ENCODE results near the gene STK17B. TPM values are rescaled to one million over a fixed set of nuclear protein-coding genes. Genes with fewer than 3 reads are reported as not detected.

Gene STK17B
- total RNA-seq, 2 experiments from 2014 or later = 645 to 648 TPM

DNA sequence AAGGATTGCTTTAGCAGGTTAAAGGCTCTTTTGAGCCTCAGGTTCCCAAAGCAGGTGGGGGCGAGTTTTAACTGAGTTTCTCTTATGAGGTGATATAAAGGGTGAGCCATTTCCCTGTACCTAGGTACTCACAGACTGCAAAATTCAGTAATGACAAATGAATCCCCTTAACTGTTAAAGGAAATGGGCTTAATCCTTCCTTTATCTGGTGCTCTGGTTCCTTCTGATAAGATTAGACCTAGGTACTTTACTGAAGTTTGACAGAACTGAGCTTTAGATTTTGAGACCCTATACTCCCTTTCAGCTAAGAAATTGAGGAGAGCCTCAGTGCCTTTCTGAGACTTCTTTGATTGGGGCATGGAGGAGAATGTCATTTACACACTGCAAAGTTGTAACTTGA lies 42.6 kb downstream of the STK17B start:
- H3K4me3 ChIP-seq (ENCODE audit: low read length) = no peak overlapping the region
- Mint-ChIP-seq H3K4me1 (ENCODE audit: low read depth) (peaks cover 6% of the 10 kb centered on the region), H3K9me3 (peaks cover 16% of the 10 kb centered on the region), H3K27ac (no peak overlapping the region), H3K4me3 (no peak overlapping the region), H3K36me3 (ENCODE audit: low read depth) (peaks cover 53% of the 10 kb centered on the region), H3K27me3 (no peaks in the 10 kb centered on the region)
- no peak for TF ChIP-seq CTCF (IDR thresholded peaks at IDR 0.05)
- no peak for ATAC-seq (ENCODE audit: poor library complexity)
- H3K4me1 ChIP-seq (ENCODE audit: insufficient read depth, low read length) = peaks cover 8% of the 10 kb centered on the region
- no peak for DNase-seq
- H3K27ac ChIP-seq (ENCODE audit: low read depth in 1 of 2, low read length in 2 of 2) = no peak overlapping the region
- ChIA-PET POLR2A (no interaction called here), CTCF (no interaction called here)
- peaks cover 15 to 55% of the 10 kb centered on the region in 2 experiments for H3K9me3 ChIP-seq (ENCODE audit: control insufficient read depth in 1 of 2, insufficient read depth in 1 of 2, low read length in 2 of 2)
- peaks cover 3% of the 10 kb centered on the region for H3K36me3 ChIP-seq (ENCODE audit: insufficient read depth, low read length)
- no peaks in the 10 kb centered on the region for H3K27me3 ChIP-seq (ENCODE audit: control insufficient read depth in 1 of 2, insufficient read depth in 2 of 2, low read length in 2 of 2)
- intact Hi-C loops (cut with DNase I, micrococcal nuclease) = loop anchor here in 1 of 2 experiments (5.0 kb wide), 1 partner anchor 46 kb away; no protein-coding TSS in a partner anchor

DNA sequence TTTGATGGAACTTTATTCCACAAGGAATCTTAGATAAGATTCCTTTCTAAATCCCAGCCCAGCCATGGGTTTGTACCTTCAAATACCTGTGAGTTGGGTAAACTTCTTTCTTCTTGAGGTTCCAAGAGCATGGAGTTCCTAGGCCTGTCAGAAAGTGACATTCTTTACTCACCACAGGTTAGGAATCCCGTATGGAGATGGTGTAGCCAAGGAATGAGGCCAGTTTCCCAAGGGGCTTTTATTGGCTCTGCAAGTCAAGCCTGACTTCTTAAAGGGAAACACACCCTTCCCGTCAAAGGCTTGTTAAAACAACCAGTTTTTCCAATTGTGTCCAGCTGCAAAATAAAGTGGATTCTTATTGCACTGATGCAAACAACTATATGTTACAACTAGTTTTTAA lies 45.8 kb downstream of the STK17B start:
- no peak overlapping the region for H3K4me3 Mint-ChIP-seq
- ATAC-seq (ENCODE audit: poor library complexity) = no peak
- peaks cover 21% of the 10 kb centered on the region for H3K36me3 Mint-ChIP-seq (ENCODE audit: low read depth)
- intact Hi-C loops (cut with DNase I, micrococcal nuclease) = loop anchor here in 1 of 2 experiments (5.0 kb wide), 1 partner anchor 43 kb away; no protein-coding TSS in a partner anchor
- ChIA-PET POLR2A (no interaction called here), CTCF (no interaction called here)
- H3K36me3 ChIP-seq (ENCODE audit: insufficient read depth, low read length) = no peaks in the 10 kb centered on the region
- no peaks in the 10 kb centered on the region for H3K4me1 Mint-ChIP-seq (ENCODE audit: low read depth)
- no peak for TF ChIP-seq CTCF (IDR thresholded peaks at IDR 0.05)
- no peaks in the 10 kb centered on the region for H3K27me3 ChIP-seq (ENCODE audit: control insufficient read depth in 1 of 2, insufficient read depth in 2 of 2, low read length in 2 of 2)
- no peak overlapping the region for H3K27ac ChIP-seq (ENCODE audit: low read depth in 1 of 2, low read length in 2 of 2)
- no peak overlapping the region for H3K27ac Mint-ChIP-seq
- no peak overlapping the region for H3K4me3 ChIP-seq (ENCODE audit: low read length)
- H3K4me1 ChIP-seq (ENCODE audit: insufficient read depth, low read length) = no peaks in the 10 kb centered on the region
- H3K27me3 Mint-ChIP-seq = no peaks in the 10 kb centered on the region
- peaks cover 9% of the 10 kb centered on the region for H3K9me3 Mint-ChIP-seq
- peaks cover 8 to 28% of the 10 kb centered on the region in 2 experiments for H3K9me3 ChIP-seq (ENCODE audit: control insufficient read depth in 1 of 2, insufficient read depth in 1 of 2, low read length in 2 of 2)
- no peak for DNase-seq

- H3K27ac Mint-ChIP-seq = no peak overlapping the region
- intact Hi-C loops (cut with DNase I, micrococcal nuclease) = no loop called here
- peaks cover 4 to 12% of the 10 kb centered on the region in 2 experiments for H3K9me3 ChIP-seq (ENCODE audit: control insufficient read depth in 1 of 2, insufficient read depth in 1 of 2, low read length in 2 of 2)
- no peak overlapping the region for H3K4me3 ChIP-seq (ENCODE audit: low read length)
- POLR2A ChIA-PET = interaction anchor here (1.5 kb wide), 1 partner anchor 12 kb away, joined by 3 read pairs; no protein-coding TSS in a partner anchor
- H3K27me3 ChIP-seq (ENCODE audit: control insufficient read depth in 1 of 2, insufficient read depth in 2 of 2, low read length in 2 of 2) = no peaks in the 10 kb centered on the region
- no peaks in the 10 kb centered on the region for H3K4me1 Mint-ChIP-seq (ENCODE audit: low read depth)
- no peaks in the 10 kb centered on the region for H3K27me3 Mint-ChIP-seq
- DNase-seq = no peak
- CTCF ChIA-PET = no interaction called here
- ATAC-seq (ENCODE audit: poor library complexity) = no peak
- no peak for TF ChIP-seq CTCF (IDR thresholded peaks at IDR 0.05)
- H3K36me3 Mint-ChIP-seq (ENCODE audit: low read depth) = peaks cover 7% of the 10 kb centered on the region
- H3K27ac ChIP-seq (ENCODE audit: low read depth in 1 of 2, low read length in 2 of 2) = no peak overlapping the region
- H3K4me3 Mint-ChIP-seq = no peak overlapping the region
- peaks cover 5% of the 10 kb centered on the region for H3K9me3 Mint-ChIP-seq
- no peaks in the 10 kb centered on the region for H3K4me1 ChIP-seq (ENCODE audit: insufficient read depth, low read length)
- H3K36me3 ChIP-seq (ENCODE audit: insufficient read depth, low read length) = no peaks in the 10 kb centered on the region
Measured at GRCh38 chr2:196123679-196124373, 47.6 kb downstream of the STK17B start.
